Melanocyte of skin (primary cell): ENCODE measurements around the gene ZBTB2. TPM values are rescaled to one million over a fixed set of nuclear protein-coding genes. Genes with fewer than 3 reads are reported as not detected.

Experiments
- small RNA-seq, 2 donors: library from RNA; depleted of rRNA; stranded (forward); fragments of <200 nt; gene quantifications; one replicate each; pipeline ENCODE3, GENCODE V24; 2012
- total RNA-seq, 2 donors: library from RNA; depleted of rRNA; stranded (reverse); fragments of >200 nt; gene quantifications; 2 replicates each; pipeline ENCODE4 v1.2.3, GENCODE V29; 2012

ZBTB2 gene
- 10 to 100 TPM in 1 of 2 donors, 1 to 10 TPM in 1; 8.3 to 11.0 TPM for total RNA-seq

DNA sequence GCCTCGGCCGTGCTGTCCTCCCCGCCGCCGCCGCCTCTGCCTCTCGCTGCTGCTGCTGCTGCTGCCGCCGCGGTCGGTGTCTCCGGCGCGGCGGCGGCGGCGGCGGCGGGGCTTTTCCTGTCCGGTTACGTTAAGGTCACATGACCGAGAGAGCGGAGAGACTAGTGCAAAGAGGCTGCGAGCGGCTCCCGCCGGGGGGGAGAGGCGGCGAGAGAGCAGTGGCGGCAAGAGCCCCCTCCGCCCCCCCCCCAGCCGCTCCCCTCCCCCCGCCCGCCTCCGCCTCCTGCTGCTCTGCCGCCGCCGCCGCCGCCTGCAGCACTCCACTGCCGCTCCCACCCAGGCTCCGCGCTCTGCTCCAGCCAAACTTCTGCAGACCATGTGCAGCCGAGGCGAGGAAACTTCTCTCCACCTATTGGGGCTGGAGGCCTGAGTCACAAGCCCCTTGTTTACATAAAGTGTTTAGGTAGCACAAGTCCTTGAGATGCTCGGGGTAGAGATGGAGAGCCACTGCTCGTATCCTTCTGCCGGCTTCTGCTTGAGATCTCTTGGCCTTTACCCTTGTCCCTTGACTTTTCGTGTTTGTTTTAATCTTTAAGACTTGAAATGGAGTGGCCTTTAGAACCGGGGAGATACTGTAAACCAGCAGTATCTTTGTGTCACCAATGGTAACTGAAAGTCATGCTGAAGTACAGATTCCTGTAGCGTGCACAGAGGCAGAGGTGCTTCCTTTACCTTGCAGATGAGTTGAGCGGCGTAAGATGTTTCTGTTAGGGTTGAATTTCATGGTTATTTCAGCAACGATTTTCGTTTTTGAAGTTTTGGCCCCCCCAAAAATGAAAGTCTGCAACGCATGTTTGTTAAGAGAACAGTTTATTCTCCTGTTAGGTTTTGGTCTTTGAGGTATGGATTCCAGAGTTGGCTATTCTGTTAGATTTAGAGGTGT lies at the start of gene ZBTB2:
ZBTB2 (minus strand) TSS at position 89 of the 943 bp plus-strand sequence. CDS start 17,922 bp downstream, outside the sequence.

Small RNA genes lying within 50 kb of the gene (small RNA-seq; reads per million reads assigned to genes)
- gene RF00019 = 0 reads per million in 2 donors

Other genes starting within 250 kb of the ZBTB2 start
- gene AKAP12, start 151.6 kb downstream of the ZBTB2 start, total RNA-seq = 10 to 100 TPM; 33.0 to 42.3 TPM
- 10 to 100 TPM; 23.4 to 33.6 TPM for gene RMND1, start 60.6 kb upstream of the ZBTB2 start, total RNA-seq
- under 1 TPM; under 0.01 to 0.67 TPM for gene CCDC170, start 102.5 kb upstream of the ZBTB2 start, total RNA-seq